Measurements from ENCODE around the gene ADISSP.

- TF ChIP-seq, protein P1, sequence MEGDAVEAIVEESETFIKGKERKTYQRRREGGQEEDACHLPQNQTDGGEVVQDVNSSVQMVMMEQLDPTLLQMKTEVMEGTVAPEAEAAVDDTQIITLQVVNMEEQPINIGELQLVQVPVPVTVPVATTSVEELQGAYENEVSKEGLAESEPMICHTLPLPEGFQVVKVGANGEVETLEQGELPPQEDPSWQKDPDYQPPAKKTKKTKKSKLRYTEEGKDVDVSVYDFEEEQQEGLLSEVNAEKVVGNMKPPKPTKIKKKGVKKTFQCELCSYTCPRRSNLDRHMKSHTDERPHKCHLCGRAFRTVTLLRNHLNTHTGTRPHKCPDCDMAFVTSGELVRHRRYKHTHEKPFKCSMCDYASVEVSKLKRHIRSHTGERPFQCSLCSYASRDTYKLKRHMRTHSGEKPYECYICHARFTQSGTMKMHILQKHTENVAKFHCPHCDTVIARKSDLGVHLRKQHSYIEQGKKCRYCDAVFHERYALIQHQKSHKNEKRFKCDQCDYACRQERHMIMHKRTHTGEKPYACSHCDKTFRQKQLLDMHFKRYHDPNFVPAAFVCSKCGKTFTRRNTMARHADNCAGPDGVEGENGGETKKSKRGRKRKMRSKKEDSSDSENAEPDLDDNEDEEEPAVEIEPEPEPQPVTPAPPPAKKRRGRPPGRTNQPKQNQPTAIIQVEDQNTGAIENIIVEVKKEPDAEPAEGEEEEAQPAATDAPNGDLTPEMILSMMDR (conservative IDR thresholded peaks at IDR 0.05; ENCODE audit: low read depth in 2 of 2), result no peak
- no peak for TF ChIP-seq POLR2AphosphoS5 (IDR thresholded peaks at IDR 0.05; ENCODE audit: low read depth)
- TF ChIP-seq EZH2 (IDR thresholded peaks at IDR 0.05; ENCODE audit: low read depth, unreplicated experiment), result no peak
- TF ChIP-seq CREB1 (CRISPR knock-in tag; IDR thresholded peaks at IDR 0.05; ENCODE audit: low read depth), result no peak
- no peak for TF ChIP-seq ZNF331 (CRISPR knock-in tag; IDR thresholded peaks at IDR 0.05; ENCODE audit: low read depth)
- TF ChIP-seq NANOG (IDR thresholded peaks at IDR 0.05; ENCODE audit: borderline replicate concordance), result no peak
- TF ChIP-seq, protein P2, sequence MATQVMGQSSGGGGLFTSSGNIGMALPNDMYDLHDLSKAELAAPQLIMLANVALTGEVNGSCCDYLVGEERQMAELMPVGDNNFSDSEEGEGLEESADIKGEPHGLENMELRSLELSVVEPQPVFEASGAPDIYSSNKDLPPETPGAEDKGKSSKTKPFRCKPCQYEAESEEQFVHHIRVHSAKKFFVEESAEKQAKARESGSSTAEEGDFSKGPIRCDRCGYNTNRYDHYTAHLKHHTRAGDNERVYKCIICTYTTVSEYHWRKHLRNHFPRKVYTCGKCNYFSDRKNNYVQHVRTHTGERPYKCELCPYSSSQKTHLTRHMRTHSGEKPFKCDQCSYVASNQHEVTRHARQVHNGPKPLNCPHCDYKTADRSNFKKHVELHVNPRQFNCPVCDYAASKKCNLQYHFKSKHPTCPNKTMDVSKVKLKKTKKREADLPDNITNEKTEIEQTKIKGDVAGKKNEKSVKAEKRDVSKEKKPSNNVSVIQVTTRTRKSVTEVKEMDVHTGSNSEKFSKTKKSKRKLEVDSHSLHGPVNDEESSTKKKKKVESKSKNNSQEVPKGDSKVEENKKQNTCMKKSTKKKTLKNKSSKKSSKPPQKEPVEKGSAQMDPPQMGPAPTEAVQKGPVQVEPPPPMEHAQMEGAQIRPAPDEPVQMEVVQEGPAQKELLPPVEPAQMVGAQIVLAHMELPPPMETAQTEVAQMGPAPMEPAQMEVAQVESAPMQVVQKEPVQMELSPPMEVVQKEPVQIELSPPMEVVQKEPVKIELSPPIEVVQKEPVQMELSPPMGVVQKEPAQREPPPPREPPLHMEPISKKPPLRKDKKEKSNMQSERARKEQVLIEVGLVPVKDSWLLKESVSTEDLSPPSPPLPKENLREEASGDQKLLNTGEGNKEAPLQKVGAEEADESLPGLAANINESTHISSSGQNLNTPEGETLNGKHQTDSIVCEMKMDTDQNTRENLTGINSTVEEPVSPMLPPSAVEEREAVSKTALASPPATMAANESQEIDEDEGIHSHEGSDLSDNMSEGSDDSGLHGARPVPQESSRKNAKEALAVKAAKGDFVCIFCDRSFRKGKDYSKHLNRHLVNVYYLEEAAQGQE (IDR thresholded peaks at IDR 0.05; ENCODE audit: unreplicated experiment), result no peak
- no peak for TF ChIP-seq EZH2phosphoT487 (IDR thresholded peaks at IDR 0.05; ENCODE audit: unreplicated experiment)
- TF ChIP-seq ETS1 (IDR thresholded peaks at IDR 0.05), result no peak
Measured at GRCh38 chr20:3778976-3779375, 11.4 kb upstream of the ADISSP start.

Data from GM23338 (cell line).